Activated T-cell treated with anti-CD3 and anti-CD28 coated beads, Interleukin-2, amount 50 U/mL, for 48 hours (primary cell): ENCODE data around the gene CRTAC1.

Experiments
- DNase-seq, 2 experiments: peaks; one replicate each; pipeline ENCODE4 v3.0.0-alpha.2; 2020

The CRTAC1 gene

GRCh38 chr10:97891497-97892167 is 138.8 kb downstream of the CRTAC1 start:
- DNase-seq = no peak

- peak; percentile 24 to 33 for DNase-seq
Measured at GRCh38 chr10:97889461-97890265, 140.8 kb downstream of the CRTAC1 start.

GRCh38 chr10:97888641-97889262 is 141.7 kb downstream of the CRTAC1 start:
- peak in 1 of 2 experiments; percentile 30 for DNase-seq

GRCh38 chr10:97888134-97888533 is 142.3 kb downstream of the CRTAC1 start:
- no peak for DNase-seq

GRCh38 chr10:97887399-97887798 is 143.0 kb downstream of the CRTAC1 start:
- DNase-seq = no peak

GRCh38 chr10:97886286-97886685 is 144.1 kb downstream of the CRTAC1 start:
- no peak for DNase-seq

- DNase-seq = no peak
Measured at GRCh38 chr10:97883092-97883485, 147.3 kb downstream of the CRTAC1 start.

- DNase-seq = peak; percentile 24 to 32
Measured at GRCh38 chr10:97882142-97883091, 148.0 kb downstream of the CRTAC1 start.

GRCh38 chr10:97880109-97880508 is 150.3 kb downstream of the CRTAC1 start:
- no peak for DNase-seq

GRCh38 chr10:97879241-97879640 is 151.2 kb downstream of the CRTAC1 start:
- no peak for DNase-seq

GRCh38 chr10:97876402-97876801 is 154.0 kb downstream of the CRTAC1 start:
- no peak for DNase-seq

- no peak for DNase-seq
Measured at GRCh38 chr10:97875391-97875790, 155.0 kb downstream of the CRTAC1 start.

- DNase-seq = no peak
Measured at GRCh38 chr10:97874332-97874731, 156.1 kb downstream of the CRTAC1 start.

- DNase-seq = no peak
Measured at GRCh38 chr10:97873569-97873968, 156.9 kb downstream of the CRTAC1 start.

- no peak for DNase-seq
Measured at GRCh38 chr10:97870990-97871389, 159.4 kb downstream of the CRTAC1 start.

GRCh38 chr10:97869091-97870042 is 161.1 kb downstream of the CRTAC1 start:
- DNase-seq = peak; percentile 88 to 89

- DNase-seq = no peak
Measured at GRCh38 chr10:97868134-97868685, 162.2 kb downstream of the CRTAC1 start.

- no peak for DNase-seq
Measured at GRCh38 chr10:97867220-97867800, 163.1 kb downstream of the CRTAC1 start.

GRCh38 chr10:97866524-97867219 is 163.7 kb downstream of the CRTAC1 start:
- DNase-seq = no peak

GRCh38 chr10:97865488-97865887 is 164.9 kb downstream of the CRTAC1 start:
- no peak for DNase-seq
